GM19455 (cell line): Measurements from ENCODE around the gene ATP6V1F.

Source experiments
- ATAC-seq: cut with Tn5 transposase; IDR thresholded peaks from one replicate; pipeline ENCODE4 v1.9.1; 2021; ENCODE audit not compliant: unreplicated experiment

The ATP6V1F gene

GRCh38 chr7:128881458-128882125 is 18.9 kb downstream of the ATP6V1F start:
- ATAC-seq = no peak

- no peak for ATAC-seq
Observed at GRCh38 chr7:128882134-128882533, 19.5 kb downstream of the ATP6V1F start.

- peak; percentile 78 for ATAC-seq
Observed at GRCh38 chr7:128883622-128884448, 21.2 kb downstream of the ATP6V1F start.

- no peak for ATAC-seq
Observed at GRCh38 chr7:128884561-128885369, 22.1 kb downstream of the ATP6V1F start.

GRCh38 chr7:128885370-128886187 is 22.9 kb downstream of the ATP6V1F start:
- no peak for ATAC-seq

- no peak for ATAC-seq
Observed at GRCh38 chr7:128886391-128887168, 23.9 kb downstream of the ATP6V1F start.

- no peak for ATAC-seq
Observed at GRCh38 chr7:128887169-128888038, 24.7 kb downstream of the ATP6V1F start.

GRCh38 chr7:128888039-128888755 is 25.5 kb downstream of the ATP6V1F start:
- no peak for ATAC-seq

- ATAC-seq = no peak
Observed at GRCh38 chr7:128888756-128889095, 26.1 kb downstream of the ATP6V1F start.

- ATAC-seq = no peak
Observed at GRCh38 chr7:128889121-128889520, 26.5 kb downstream of the ATP6V1F start.

- ATAC-seq = no peak
Observed at GRCh38 chr7:128890306-128891109, 27.9 kb downstream of the ATP6V1F start.

GRCh38 chr7:128891110-128891941 is 28.7 kb downstream of the ATP6V1F start:
- ATAC-seq = no peak

GRCh38 chr7:128891942-128892269 is 29.2 kb downstream of the ATP6V1F start:
- ATAC-seq = no peak

GRCh38 chr7:128892521-128893250 is 30.0 kb downstream of the ATP6V1F start:
- ATAC-seq = no peak

- no peak for ATAC-seq
Observed at GRCh38 chr7:128893251-128894100, 30.8 kb downstream of the ATP6V1F start.
